Lower lobe of right lung (tissue), 2 donors: Measurements from ENCODE around the gene MYNN. TPM values are rescaled to one million over a fixed set of nuclear protein-coding genes. Genes with fewer than 3 reads are reported as not detected.

Experiments
- ATAC-seq, 2 donors: fragments of 200-7000 bp; cut with Tn5 transposase; one replicate each; pipeline ENCODE4 v1.9.1; 2020 to 2022; ENCODE audit warnings: mild to moderate bottlenecking in 2 of 2, moderate library complexity in 2 of 2
- DNase-seq: peaks from one replicate; pipeline ENCODE4 v3.0.0-alpha.2; 2020
- H3K27ac ChIP-seq: fragments of 200-600 bp; one replicate; pipeline ENCODE4 v1.8.0; 2022
- H3K27me3 ChIP-seq: fragments of 200-600 bp; one replicate; pipeline ENCODE4 v1.8.0; 2022; ENCODE audit warnings: low read depth
- H3K36me3 ChIP-seq: fragments of 200-600 bp; one replicate; pipeline ENCODE4 v1.8.0; 2022; ENCODE audit warnings: mild to moderate bottlenecking
- H3K4me1 ChIP-seq: fragments of 200-600 bp; one replicate; pipeline ENCODE4 v1.8.0; 2022
- H3K4me3 ChIP-seq: fragments of 200-600 bp; one replicate; pipeline ENCODE4 v1.8.0; 2022; ENCODE audit warnings: mild to moderate bottlenecking
- H3K9me3 ChIP-seq: fragments of 200-600 bp; one replicate; pipeline ENCODE4 v1.8.0; 2022
- CTCF ChIP-seq: fragments of 200-600 bp; IDR thresholded peaks from one replicate; pipeline ENCODE4 v1.8.0; 2022; ENCODE audit warnings: antibody characterized with exemption, mild to moderate bottlenecking
- intact Hi-C: fragments of 100-400 bp; cut with DNase I; formaldehyde crosslinking; loops from one replicate; pipeline ENCODE4 v1.11.0; 2022
- total RNA-seq: library from RNA; stranded (reverse); fragmentation: NEBNext Ultra II Directional; extraction: Animal tissue kit (Norgen Biotek cat#: 25700); gene quantifications from one replicate; pipeline ENCODE4 v1.2.1, GENCODE V29; 2021
- donor health status: DM: no; HTN: yes; CAD: no; lungs with severe emphysema.

MYNN gene
- total RNA-seq, 1 donor from 2014 or later, result 15.0 TPM

- Histone ChIP-seq H3K9me3 (no peaks in the 10 kb centered on the region), H3K4me3 (peak within 1 kb of the TSS; percentile 67), H3K27ac (peak within 1 kb of the TSS; percentile 80), H3K36me3 (no peaks in the 10 kb centered on the region), H3K27me3 (no peaks in the 10 kb centered on the region), H3K4me1 (peaks cover 25% of the 10 kb centered on the region)
- TF ChIP-seq CTCF, result no peak
- intact Hi-C loops, result no loop called here
- DNase-seq (peak; percentile 92), ATAC-seq (peak; percentile 94 to 96)
Observed at GRCh38 chr3:169812332-169813235, 39.4 kb downstream of the MYNN start, which contains the start of the genes LRRC34 and LRRIQ4. TSS of gene LRRC34 (minus strand) at chr3:169812904. CDS start at chr3:169812548, 356 bp downstream. TSS of gene LRRIQ4 (plus strand) at chr3:169812870. CDS start at chr3:169821922, 9,052 bp downstream.

- peak overlapping the region; percentile 80 for H3K27ac ChIP-seq
- TF ChIP-seq CTCF, result no peak
- intact Hi-C loops, result no loop called here
- no peaks in the 10 kb centered on the region for H3K9me3 ChIP-seq
- DNase-seq (no peak), ATAC-seq (no peak)
- H3K27me3 ChIP-seq, result no peaks in the 10 kb centered on the region
- H3K4me1 ChIP-seq, result peaks cover 25% of the 10 kb centered on the region
- H3K36me3 ChIP-seq, result no peaks in the 10 kb centered on the region
- H3K4me3 ChIP-seq, result peak overlapping the region; percentile 67
Observed at GRCh38 chr3:169813278-169813677, 40.1 kb downstream of the MYNN start.

DNA sequence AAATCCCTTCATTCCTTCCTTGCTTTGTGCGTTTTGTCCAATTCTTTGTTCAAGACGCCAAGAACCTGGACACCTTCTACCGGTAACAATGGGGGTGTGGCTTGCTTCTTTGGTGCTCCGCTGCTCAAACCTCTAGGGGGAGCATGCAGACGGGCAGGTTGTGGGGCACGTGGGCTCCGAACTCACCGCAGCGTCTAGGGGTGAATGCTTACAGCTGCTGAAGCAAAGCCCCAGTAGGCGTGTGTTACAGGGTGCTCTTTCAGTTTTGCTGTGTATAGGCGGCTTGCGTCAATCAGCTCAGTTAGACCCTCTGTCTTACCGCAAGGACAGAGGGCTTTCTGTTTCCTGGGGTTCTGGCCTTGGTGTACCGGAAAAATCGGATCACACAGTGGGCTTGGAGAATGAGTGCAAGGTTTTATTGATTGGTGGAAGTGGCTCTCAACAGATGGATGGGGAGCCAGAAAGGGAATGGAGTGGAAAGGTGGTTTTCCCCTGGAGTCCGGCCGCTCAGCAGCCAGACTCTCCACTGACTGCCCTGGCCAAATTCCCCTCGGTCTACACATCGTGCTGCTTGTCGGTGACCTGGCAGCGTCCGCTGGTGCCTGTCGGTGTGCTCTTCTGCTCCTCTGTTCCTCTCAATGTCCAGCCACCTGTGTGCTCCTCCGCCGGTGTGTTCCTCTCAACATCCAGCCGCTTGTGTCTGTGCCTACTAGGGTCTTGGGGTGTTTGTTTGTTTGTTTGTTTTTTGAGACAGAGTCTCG, 40.7 kb downstream of the MYNN start:
- H3K4me1 ChIP-seq, result peaks cover 25% of the 10 kb centered on the region
- TF ChIP-seq CTCF, result peak; percentile 48
- H3K9me3 ChIP-seq, result no peaks in the 10 kb centered on the region
- H3K27me3 ChIP-seq, result no peaks in the 10 kb centered on the region
- H3K36me3 ChIP-seq, result no peaks in the 10 kb centered on the region
- no peak overlapping the region for H3K27ac ChIP-seq
- intact Hi-C loops, result no loop called here
- DNase-seq, result peak; percentile 65
- ATAC-seq, result peak; percentile 65 to 66
- peak overlapping the region; percentile 67 for H3K4me3 ChIP-seq

GRCh38 chr3:169815590-169816150, 42.5 kb downstream of the MYNN start:
- ATAC-seq, result no peak
- intact Hi-C loops, result no loop called here
- Histone ChIP-seq H3K9me3 (no peaks in the 10 kb centered on the region), H3K36me3 (no peaks in the 10 kb centered on the region), H3K4me1 (peaks cover 25% of the 10 kb centered on the region), H3K27ac (no peak overlapping the region), H3K27me3 (no peaks in the 10 kb centered on the region), H3K4me3 (no peak overlapping the region)
- TF ChIP-seq CTCF, result no peak
- DNase-seq, result no peak

DNA sequence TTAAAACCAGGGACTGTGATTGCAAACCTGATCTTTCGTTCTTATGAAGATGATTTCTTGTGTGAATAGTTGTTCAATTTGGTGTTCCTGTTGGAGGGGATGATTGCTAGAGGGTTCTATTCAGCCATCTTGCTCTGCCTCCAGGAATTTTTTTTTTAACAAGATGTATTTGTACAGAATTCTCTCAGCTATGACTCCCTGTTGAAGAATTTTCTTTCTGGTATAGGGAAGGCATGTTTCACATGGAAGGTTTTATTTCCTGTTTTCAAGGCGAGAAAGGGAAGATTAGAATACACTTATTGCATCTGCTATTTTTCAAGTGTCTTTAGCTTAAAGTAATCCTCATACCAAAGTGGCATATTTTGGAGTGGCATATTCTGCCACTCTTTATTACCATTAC, 45.1 kb downstream of the MYNN start:
- Histone ChIP-seq H3K4me1 (peaks cover 7% of the 10 kb centered on the region), H3K36me3 (no peaks in the 10 kb centered on the region), H3K4me3 (no peak overlapping the region), H3K27ac (no peak overlapping the region), H3K9me3 (no peaks in the 10 kb centered on the region), H3K27me3 (peaks cover 2% of the 10 kb centered on the region)
- DNase-seq (no peak), ATAC-seq (no peak)
- intact Hi-C loops, result no loop called here
- TF ChIP-seq CTCF, result no peak
